Measurements from ENCODE around the gene TTC28. TPM values are rescaled to one million over a fixed set of nuclear protein-coding genes. Genes with fewer than 3 reads are reported as not detected.
"Not testable (repeated sequence)": the region's sequence is repeated elsewhere in the genome, so short reads cannot be mapped to it uniquely, and the experiment has no call there.

The TTC28 gene
- total RNA-seq, 1 donor from 2014 or later = 46.2 TPM

- H3K4me1 ChIP-seq = peaks cover 6% of the 10 kb centered on the region
- no peaks in the 10 kb centered on the region for H3K9me3 ChIP-seq (ENCODE audit: low read depth)
- H3K36me3 ChIP-seq = no peaks in the 10 kb centered on the region
- H3K36me3 Mint-ChIP-seq = peaks cover 3% of the 10 kb centered on the region
- H3F3A ChIP-seq (ENCODE audit: low read depth) = no peaks in the 10 kb centered on the region
- H4K20me1 ChIP-seq (ENCODE audit: low read depth) = peaks cover 38% of the 10 kb centered on the region
- H2AFZ ChIP-seq (replicated peaks) = no peak overlapping the region
- peaks cover 9% of the 10 kb centered on the region for H3K79me2 ChIP-seq (ENCODE audit: low read depth)
- no peak for TF ChIP-seq CTCF (IDR thresholded peaks at IDR 0.05)
- no peak for TF ChIP-seq EZH2 (IDR thresholded peaks at IDR 0.05)
- no peak for TF ChIP-seq EZH2phosphoT487 (IDR thresholded peaks at IDR 0.05)
- no peak overlapping the region for H3K4me2 ChIP-seq
- H3K27me3 ChIP-seq = no peaks in the 10 kb centered on the region
- H3K9me3 Mint-ChIP-seq = peaks cover under 1% of the 10 kb centered on the region
- no peak overlapping the region for H3K9ac ChIP-seq
- no peak for DNase-seq (ENCODE audit: low spot score)
- peaks cover 5% of the 10 kb centered on the region for H3K27me3 Mint-ChIP-seq (ENCODE audit: insufficient read depth, low read depth)
- peak overlapping the region; percentile 4 for H3K27ac Mint-ChIP-seq
- no peak overlapping the region for H3K4me3 Mint-ChIP-seq
- peaks cover 9% of the 10 kb centered on the region for H3K4me1 Mint-ChIP-seq
- no peak overlapping the region for H3K27ac ChIP-seq
- H3K4me3 ChIP-seq = no peak overlapping the region
Measured at GRCh38 chr22:28521451-28521850, 158.2 kb downstream of the TTC28 start.

GRCh38 chr22:28514321-28514821 lies 165.3 kb downstream of the TTC28 start:
- no peaks in the 10 kb centered on the region for H3F3A ChIP-seq (ENCODE audit: low read depth)
- H3K4me3 Mint-ChIP-seq = no peak overlapping the region
- no peak for DNase-seq (ENCODE audit: low spot score)
- H2AFZ ChIP-seq (replicated peaks) = no peak overlapping the region
- H3K27ac ChIP-seq = no peak overlapping the region
- no peaks in the 10 kb centered on the region for H3K4me1 ChIP-seq
- H3K27me3 ChIP-seq = no peaks in the 10 kb centered on the region
- peaks cover 2% of the 10 kb centered on the region for H3K27me3 Mint-ChIP-seq (ENCODE audit: insufficient read depth, low read depth)
- peaks cover 33% of the 10 kb centered on the region for H3K9me3 Mint-ChIP-seq
- no peak overlapping the region for H3K4me2 ChIP-seq
- H3K4me1 Mint-ChIP-seq = no peaks in the 10 kb centered on the region
- no peak for TF ChIP-seq EZH2 (IDR thresholded peaks at IDR 0.05)
- no peak for TF ChIP-seq EZH2phosphoT487 (IDR thresholded peaks at IDR 0.05)
- no peak for TF ChIP-seq CTCF (IDR thresholded peaks at IDR 0.05)
- H3K36me3 Mint-ChIP-seq = peaks cover 28% of the 10 kb centered on the region
- H3K79me2 ChIP-seq (ENCODE audit: low read depth) = peaks cover 33% of the 10 kb centered on the region
- peaks cover 7% of the 10 kb centered on the region for H3K36me3 ChIP-seq
- H3K4me3 ChIP-seq = no peak overlapping the region
- peaks cover 15% of the 10 kb centered on the region for H3K9me3 ChIP-seq (ENCODE audit: low read depth)
- no peak overlapping the region for H3K27ac Mint-ChIP-seq
- peaks cover 7% of the 10 kb centered on the region for H4K20me1 ChIP-seq (ENCODE audit: low read depth)
- H3K9ac ChIP-seq = no peak overlapping the region

GRCh38 chr22:28512387-28512786 lies 167.3 kb downstream of the TTC28 start:
- H4K20me1 ChIP-seq (ENCODE audit: low read depth); H3K27me3 Mint-ChIP-seq (ENCODE audit: insufficient read depth, low read depth); H3K9ac ChIP-seq; H3K36me3 ChIP-seq; H3K27ac ChIP-seq; H3K27ac Mint-ChIP-seq; DNase-seq (ENCODE audit: low spot score); H3K4me1 ChIP-seq; H3K27me3 ChIP-seq; H2AFZ ChIP-seq (replicated peaks); H3K4me2 ChIP-seq; H3K4me1 Mint-ChIP-seq; H3F3A ChIP-seq (ENCODE audit: low read depth); H3K4me3 ChIP-seq; H3K4me3 Mint-ChIP-seq: not testable (repeated sequence)
- peaks cover 47% of the 10 kb centered on the region for H3K9me3 Mint-ChIP-seq
- Histone ChIP-seq H3K9me3 (ENCODE audit: low read depth) (peaks cover 15% of the 10 kb centered on the region), H3K79me2 (ENCODE audit: low read depth) (peaks cover 44% of the 10 kb centered on the region)
- H3K36me3 Mint-ChIP-seq = peaks cover 39% of the 10 kb centered on the region

GRCh38 chr22:28507896-28508295 lies 171.7 kb downstream of the TTC28 start:
- Mint-ChIP-seq H3K36me3 (peaks cover 40% of the 10 kb centered on the region), H3K4me1 (peaks cover 19% of the 10 kb centered on the region), H3K9me3 (peaks cover 56% of the 10 kb centered on the region), H3K27ac (no peak overlapping the region), H3K27me3 (ENCODE audit: insufficient read depth, low read depth) (peaks cover 2% of the 10 kb centered on the region), H3K4me3 (no peak overlapping the region)
- TF ChIP-seq CTCF (IDR thresholded peaks at IDR 0.05) = no peak
- TF ChIP-seq EZH2phosphoT487 (IDR thresholded peaks at IDR 0.05) = no peak
- TF ChIP-seq EZH2 (IDR thresholded peaks at IDR 0.05) = no peak
- Histone ChIP-seq H3K4me1 (peaks cover 5% of the 10 kb centered on the region), H3K4me3 (no peak overlapping the region), H2AFZ (replicated peaks) (no peak overlapping the region), H3K4me2 (no peak overlapping the region), H3K9me3 (ENCODE audit: low read depth) (peaks cover 15% of the 10 kb centered on the region), H4K20me1 (ENCODE audit: low read depth) (peaks cover 4% of the 10 kb centered on the region), H3K27ac (no peak overlapping the region), H3K79me2 (ENCODE audit: low read depth) (peaks cover 44% of the 10 kb centered on the region), H3K9ac (no peak overlapping the region), H3F3A (ENCODE audit: low read depth) (peaks cover 4% of the 10 kb centered on the region), H3K27me3 (no peaks in the 10 kb centered on the region), H3K36me3 (peaks cover 7% of the 10 kb centered on the region)
- DNase-seq (ENCODE audit: low spot score) = no peak
